C4-2B (cell line): Measurements from ENCODE around the gene HOXD1.

Experiments used
- ZFX ChIP-seq: fragments of 450-650 bp; IDR thresholded peaks from 2 replicates; pipeline ENCODE4 v1.6.1; 2017
- TF ChIP-seq, protein P1 (sequence below): fragments of 450-650 bp; conservative IDR thresholded peaks from 2 replicates; pipeline ENCODE4 v1.5.1; 2017; ENCODE audit warnings: mild to moderate bottlenecking

DNA sequence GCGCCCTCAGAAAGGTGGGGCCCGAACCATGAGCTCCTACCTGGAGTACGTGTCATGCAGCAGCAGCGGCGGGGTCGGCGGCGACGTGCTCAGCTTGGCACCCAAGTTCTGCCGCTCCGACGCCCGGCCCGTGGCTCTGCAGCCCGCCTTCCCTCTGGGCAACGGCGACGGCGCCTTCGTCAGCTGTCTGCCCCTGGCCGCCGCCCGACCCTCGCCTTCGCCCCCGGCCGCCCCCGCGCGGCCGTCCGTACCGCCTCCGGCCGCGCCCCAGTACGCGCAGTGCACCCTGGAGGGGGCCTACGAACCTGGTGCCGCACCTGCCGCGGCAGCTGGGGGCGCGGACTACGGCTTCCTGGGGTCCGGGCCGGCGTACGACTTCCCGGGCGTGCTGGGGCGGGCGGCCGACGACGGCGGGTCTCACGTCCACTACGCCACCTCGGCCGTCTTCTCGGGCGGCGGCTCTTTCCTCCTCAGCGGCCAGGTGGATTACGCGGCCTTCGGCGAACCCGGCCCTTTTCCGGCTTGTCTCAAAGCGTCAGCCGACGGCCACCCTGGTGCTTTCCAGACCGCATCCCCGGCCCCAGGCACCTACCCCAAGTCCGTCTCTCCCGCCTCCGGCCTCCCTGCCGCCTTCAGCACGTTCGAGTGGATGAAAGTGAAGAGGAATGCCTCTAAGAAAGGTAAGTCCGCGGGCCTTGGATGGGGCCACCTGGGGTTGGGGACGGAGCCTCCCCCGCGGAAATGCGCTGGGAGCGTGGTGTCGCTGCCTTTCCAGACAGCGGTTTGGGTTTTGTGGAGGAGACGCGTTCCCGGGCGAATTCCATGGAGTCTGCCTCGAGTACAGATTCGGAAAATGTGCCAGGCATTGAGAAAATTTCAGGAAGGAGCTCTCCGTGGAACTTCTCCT lies 559 bp downstream of the HOXD1 start:
- no peak for TF ChIP-seq ZFX
- TF ChIP-seq, protein P1, sequence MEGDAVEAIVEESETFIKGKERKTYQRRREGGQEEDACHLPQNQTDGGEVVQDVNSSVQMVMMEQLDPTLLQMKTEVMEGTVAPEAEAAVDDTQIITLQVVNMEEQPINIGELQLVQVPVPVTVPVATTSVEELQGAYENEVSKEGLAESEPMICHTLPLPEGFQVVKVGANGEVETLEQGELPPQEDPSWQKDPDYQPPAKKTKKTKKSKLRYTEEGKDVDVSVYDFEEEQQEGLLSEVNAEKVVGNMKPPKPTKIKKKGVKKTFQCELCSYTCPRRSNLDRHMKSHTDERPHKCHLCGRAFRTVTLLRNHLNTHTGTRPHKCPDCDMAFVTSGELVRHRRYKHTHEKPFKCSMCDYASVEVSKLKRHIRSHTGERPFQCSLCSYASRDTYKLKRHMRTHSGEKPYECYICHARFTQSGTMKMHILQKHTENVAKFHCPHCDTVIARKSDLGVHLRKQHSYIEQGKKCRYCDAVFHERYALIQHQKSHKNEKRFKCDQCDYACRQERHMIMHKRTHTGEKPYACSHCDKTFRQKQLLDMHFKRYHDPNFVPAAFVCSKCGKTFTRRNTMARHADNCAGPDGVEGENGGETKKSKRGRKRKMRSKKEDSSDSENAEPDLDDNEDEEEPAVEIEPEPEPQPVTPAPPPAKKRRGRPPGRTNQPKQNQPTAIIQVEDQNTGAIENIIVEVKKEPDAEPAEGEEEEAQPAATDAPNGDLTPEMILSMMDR, result no peak
